ENCODE measurements around the gene FAM78A.
A peak's percentile ranks its signal among the peaks of the same experiment; 100 is the strongest.
"Not testable (repeated sequence)": the region's sequence is repeated elsewhere in the genome, so short reads cannot be mapped to it uniquely, and the experiment has no call there.

FAM78A gene

DNA sequence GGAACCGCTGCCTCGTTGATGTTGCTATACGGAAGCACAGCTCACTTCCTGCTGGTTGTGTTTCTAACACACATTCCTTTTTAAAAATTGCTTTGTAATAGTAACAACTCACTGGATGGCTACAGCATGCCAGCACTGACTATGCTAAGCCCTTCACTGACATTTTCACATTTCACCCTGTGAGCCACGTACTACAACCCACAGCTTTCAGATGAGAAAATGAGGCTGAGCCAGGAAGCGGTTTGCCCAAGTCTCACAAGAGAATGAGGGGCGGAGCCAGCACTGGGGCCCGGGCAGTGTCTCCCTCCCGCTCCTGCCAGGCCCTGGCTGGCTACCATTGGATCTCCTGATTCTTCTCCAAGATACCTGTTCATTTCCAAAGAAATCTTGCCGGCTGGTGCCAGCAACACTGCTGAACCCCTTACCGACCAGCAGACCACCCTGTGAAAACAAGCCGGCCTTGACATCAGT is 38.3 kb downstream of the FAM78A start:
- peak; percentile 82 for DNase-seq (ENCODE audit: low read depth)

DNA sequence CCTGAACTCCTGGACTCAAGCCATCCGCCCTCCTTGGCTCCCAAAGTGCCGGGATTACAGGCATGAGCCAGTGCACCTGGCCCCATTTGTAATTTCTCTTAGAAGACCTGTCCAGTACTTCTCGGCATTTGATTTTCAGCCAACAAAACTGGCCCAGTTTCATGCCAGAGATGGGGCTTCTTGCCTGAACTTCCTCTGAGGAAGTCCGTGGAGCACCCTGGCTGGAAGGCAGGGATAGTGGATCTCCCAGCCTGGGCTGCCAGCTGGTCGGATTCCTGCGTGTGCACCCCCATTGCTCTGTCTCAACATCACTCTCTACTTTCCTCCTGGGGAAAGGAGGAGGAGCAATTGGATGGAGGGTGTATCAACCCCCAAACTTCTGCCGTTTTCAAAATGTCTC is 39.0 kb downstream of the FAM78A start:
- DNase-seq (ENCODE audit: low read depth), result no peak

DNA sequence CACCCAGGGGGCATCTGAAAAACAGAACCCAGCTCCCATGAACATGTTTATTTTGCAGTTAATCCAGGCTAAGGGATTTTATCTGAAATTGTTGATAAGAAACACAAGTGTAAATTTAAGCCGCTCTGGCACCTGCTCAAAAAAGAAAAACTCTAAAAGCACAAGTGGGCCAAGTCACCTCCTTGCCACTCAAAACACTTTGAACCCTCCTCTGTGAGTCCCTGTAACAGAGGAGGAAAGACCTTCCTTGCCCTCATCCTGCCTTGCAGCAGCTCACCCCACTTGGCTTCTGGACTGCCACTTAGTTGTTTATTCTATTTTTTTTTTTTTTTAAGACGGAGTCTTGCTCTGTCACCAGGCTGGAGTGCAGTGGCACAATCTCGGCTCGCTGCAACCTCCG is 39.5 kb downstream of the FAM78A start:
- DNase-seq (ENCODE audit: low read depth), result no peak

DNA sequence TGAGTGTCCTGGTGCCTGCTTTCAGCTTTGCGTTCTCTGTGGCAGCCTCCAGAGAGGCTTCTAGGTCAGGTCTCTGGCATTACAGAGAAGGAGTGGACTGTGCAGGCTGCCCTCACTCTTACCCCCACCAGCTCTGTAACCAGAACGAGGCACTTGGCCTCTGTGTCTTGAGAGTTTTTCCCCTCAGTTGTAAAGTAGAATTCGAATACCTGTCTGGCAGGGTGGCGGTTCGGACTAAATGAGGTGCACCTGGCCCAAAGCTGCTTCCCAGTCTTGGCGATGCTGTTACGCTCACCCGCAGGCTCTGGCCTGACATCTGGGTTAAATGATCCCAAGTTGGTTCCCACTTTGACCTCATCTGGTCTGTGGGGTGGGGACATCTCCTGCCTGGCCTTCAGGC is 40.1 kb downstream of the FAM78A start:
- no peak for DNase-seq (ENCODE audit: low read depth)

DNA sequence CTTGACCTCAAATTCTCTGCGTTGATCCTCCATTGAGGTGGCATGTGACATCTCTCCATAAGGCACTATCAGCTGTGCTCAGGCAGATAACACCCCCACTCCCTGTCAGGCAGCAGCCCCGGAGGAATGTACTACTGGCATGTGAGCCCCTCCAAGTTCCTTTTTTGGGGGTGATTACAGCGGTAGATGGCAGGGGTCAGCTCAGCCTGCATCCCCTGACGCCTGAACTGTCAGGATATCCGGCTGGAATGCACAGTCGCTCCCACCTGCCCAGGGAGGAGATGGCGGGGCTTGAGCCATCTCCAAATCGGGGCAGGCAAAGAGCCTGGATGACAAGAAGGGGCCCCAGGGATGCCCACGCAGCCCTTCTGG is 40.8 kb downstream of the FAM78A start:
- DNase-seq (ENCODE audit: low read depth), result no peak

DNA sequence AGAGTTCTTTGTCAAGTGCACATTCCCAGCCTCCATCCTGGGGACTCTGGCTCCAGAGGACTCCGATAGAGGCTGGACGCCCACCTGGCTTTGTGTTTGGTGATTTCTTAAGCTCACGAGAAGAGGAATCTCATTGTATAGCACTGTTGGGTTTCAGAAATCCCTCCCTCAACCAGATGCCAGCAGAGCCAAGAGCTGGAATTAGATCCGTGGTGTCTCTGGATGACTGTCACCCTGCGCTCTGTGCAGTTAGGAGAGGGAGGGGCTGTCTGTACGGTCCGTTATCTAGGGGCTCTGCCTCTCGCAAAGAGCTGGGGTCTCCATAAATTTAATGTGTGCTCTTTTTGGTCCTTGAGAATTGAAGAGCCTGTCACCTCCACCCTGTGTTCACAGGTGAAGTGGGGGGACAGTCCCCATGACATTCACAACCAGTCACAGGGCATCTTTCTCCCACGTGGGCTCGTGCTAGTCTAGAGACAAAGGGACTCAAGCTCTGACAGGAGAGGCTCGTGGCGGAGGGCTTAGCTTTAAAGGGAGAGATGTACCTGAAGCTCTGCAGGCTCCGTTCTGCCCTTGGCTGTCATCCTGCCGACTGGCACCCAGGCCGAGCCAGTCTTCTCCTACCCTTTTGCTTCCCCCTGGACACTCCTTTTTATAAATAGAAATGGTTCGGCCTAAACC is 41.4 kb downstream of the FAM78A start:
- no peak for DNase-seq (ENCODE audit: low read depth)

DNA sequence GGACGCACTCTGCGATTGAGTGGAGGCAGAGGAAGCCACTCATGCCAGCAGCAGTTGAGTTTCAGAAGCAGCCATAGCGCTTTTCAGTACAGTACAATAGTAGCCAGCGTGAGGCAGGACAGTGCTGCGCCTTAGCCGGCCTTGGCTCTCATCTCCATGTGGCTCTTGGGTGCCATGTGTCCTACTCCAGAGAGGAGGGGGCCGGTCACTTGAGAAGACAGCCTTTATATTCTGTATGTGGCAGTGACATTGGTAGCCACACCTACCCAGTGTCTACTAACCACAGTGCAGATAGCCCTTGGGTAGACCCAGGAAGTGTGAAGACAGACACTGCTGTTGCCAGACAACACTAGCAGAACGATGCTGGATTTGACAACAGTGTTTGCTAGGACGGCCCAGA is 42.3 kb downstream of the FAM78A start:
- no peak for DNase-seq (ENCODE audit: low read depth)

DNA sequence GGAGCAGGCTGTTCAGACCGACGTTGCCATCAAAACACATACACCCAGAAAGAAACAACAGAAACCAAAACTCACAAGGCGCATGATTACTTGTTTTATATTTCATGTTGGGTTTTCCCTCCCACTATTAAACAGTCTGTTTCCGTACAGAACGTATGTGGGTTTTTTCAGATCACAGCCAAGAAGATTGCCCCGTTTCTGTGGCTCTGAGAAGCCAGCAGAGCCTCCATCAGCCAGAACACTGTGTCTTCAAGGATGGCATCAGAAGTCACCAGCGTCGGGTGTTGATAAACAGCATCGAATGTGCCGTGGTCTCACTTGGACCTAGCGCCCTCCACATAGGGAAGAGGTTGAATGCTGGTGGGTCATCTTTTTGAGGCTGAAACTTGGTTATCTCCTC is 42.8 kb downstream of the FAM78A start:
- DNase-seq (ENCODE audit: low read depth), result no peak

DNA sequence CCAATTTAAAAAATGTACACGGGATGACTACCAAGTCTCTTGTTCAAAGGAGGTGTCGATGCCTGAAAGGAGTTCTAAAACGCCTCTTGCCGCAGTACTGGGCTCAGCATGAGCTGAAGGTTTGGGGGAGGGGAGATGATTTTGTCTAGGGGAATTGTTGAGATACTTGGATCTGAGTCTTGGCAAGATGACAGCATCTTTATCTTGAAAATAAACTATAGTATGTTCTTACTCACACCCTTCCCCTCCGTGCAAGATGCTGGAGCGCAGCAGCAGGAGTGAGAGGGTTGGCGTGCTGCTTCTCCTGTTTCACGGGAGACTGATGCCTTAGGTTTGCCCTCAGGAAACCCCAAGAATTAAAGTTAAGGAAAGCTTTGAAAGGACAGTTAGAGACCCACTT is 47.3 kb downstream of the FAM78A start:
- DNase-seq (ENCODE audit: low read depth), result no peak

DNA sequence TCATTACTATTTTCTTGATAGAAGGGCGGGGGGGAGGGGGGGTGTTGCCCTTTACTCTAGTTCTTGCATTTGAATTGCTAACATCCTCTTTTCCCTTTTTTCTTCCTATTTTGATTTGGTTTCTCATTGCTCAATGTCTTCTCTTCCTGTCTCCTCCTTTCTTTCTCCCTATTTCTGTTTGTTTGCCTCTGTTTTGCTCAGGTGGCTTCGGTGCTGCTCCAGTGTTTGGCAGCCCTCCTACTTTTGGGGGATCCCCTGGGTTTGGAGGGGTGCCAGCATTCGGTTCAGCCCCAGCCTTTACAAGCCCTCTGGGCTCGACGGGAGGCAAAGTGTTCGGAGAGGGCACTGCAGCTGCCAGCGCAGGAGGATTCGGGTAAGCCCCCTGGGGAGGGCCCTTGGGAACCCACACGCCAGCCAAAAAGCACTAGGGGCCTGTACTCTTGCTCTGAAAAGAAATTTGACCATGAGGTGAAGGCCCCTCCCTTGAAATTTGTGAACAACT is 48.3 kb downstream of the FAM78A start:
- DNase-seq (ENCODE audit: low read depth), result no peak

DNA sequence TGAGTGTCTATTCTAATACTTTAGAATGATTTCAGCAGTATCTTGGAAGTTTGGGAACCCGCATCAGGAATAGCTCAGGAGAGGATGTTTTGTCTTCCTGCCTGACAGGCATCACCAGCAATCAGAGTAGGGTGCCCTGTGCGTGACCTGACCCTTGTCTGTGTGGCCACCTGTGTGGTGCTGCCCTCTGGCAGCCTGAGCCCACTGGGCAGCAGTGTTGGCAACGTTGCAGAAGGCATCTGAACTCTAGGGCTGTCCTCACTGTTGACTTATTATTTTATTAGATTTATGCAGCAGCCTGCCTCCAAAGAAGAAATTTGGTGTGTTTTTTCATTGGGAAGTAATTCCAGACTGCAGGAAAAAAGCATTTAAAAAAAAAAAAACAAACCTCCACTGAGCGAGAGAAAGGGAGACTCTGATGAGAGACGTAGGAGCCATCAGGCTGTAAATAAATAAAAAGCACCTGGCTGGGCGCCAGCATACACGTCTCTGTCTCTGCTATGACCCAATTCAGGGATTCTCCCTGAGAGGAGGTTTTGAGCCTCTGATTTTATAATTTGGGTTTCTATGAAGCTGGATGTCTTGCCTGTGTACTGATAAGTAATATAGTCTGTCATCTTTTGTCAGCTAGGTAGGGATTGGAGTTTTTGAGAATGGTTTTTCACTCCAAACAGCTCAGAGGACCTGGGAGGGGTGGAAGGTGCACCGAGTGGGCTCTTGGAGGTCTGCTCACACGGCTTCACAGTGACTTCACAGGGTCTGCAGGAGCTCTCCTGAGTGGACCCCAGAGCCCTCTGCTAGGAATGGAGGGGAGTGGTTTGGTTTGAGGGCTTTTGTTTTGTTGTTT is 49.0 kb downstream of the FAM78A start:
- DNase-seq (ENCODE audit: low read depth), result no peak

DNA sequence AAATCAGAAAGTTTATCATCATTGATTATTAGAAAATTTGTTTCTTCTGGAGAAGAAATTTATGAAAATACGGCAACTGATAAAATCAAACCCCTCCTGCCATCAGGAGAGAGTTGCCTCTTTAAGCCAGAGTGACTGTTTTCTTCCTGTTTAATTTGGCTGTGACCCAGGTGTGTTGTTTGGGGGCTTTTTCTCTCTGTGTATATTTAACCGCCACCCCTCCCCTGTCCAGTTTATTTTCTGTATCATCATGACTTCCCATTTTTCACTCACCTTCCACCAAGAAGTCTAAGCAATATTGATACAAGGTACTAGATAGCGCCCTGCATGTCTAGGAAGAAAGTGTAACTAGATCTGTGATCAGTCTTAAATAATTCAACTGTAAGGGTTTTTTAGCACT is 50.1 kb downstream of the FAM78A start:
- no peak for DNase-seq (ENCODE audit: low read depth)

DNA sequence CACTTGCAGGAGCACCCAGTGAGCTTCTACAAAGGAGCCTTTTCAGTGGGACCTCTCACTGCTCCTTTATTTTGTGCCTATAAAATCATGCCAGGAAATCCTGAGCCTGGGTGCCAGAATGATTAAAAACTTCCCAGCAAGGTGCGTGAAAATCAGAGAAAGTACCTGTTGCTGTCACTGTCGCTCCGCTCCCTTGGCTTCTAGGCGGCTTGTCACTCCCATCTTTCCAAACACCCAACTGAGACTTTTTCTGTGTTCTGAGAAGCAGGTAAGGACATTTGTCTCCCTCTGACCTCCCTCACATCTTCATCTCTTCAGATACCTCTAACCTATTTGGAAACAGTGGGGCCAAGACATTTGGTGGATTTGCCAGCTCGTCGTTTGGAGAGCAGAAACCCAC is 53.9 kb downstream of the FAM78A start:
- no peak for DNase-seq (ENCODE audit: low read depth)

DNA sequence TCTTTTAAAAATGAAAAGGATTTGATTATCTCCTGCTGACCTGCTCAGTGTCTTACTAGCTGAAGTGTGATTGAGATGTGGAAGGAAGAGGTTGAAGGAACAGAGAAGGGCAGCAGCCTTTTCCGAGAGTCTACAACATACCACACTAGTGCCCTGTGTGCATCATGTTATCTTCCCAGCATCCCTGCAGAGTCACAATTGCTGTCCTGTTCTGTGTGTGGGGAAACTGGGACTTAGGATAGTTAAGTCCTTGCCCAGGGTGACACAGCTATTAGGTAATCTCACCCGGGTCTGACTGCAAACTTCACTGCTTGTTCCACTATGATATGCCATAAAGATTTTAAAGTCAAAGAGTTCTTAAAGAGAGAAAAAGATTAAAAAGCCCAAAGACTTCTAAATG is 55.8 kb downstream of the FAM78A start:
- DNase-seq (ENCODE audit: low read depth), result no peak

DNA sequence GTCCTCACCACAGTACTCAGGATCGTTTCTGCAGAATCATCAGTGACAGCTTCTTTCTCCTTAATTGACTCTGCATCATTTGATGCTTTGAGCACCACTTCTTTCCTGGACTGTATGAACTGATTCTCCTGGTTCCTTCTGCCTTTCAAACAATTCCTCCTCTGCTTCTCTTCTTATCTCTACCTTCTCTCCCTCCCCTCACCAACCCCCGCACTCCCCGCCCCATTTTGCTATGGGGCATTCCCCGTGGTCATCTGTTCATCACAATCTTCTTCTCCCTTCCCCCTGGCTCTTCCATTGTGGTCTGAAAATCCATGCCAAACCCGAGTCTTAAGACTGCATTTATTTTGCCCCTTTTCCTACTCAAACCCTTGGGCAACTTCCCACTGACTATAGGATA is 57.9 kb downstream of the FAM78A start:
- DNase-seq (ENCODE audit: low read depth), result no peak

DNA sequence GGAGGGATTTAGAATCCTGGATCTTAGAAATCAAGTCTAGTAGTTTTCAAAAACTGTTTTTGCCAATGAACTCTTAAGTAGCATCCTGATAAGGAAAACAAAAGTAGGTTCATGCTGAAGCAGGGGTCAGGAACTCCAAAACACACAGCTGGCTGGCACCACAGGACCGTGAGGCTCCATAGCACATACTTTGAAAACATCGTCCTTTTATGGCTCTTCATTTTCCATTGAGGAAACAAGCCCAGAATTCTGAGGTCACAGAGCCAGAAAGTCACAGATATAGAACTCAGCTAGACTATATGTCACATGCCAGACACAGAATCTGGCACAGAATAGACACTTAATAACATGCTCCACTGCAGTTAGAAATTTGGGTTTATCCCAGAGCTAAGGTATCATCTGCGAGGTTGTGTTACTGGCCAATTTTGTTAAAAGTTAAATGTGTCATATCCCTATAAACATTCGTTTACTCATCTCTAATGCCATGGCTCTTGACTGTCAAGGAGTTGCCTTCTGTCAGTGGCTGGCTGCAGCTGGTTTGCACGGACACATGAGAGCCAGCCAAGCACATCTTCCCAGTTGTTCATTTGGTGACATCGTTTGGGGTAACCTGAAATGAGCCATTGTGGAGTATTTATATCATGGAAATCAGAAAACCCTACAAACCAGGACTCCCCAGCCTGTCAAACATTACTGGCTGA is 58.8 kb downstream of the FAM78A start:
- DNase-seq (ENCODE audit: low read depth), result no peak

DNA sequence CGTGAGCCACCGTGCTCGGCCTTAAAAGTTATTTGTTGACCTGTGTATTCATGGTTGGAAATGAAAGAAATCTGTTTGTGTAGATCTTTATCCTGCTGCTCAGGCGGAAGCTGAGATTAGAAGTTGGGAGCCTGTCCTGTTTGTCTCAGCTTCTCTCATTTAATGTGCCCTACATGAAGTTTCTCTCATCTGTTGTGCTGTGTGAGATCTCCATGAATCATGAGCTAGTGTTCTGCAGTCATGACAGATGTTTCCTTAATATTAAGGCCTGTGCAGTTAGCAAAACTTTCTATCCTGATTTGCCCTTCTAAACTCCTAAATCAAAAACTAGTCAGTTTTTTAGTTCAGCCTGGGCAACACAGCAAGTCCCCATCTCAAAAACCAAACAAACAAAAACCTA is 59.5 kb downstream of the FAM78A start:
- DNase-seq (ENCODE audit: low read depth), result no peak

DNA sequence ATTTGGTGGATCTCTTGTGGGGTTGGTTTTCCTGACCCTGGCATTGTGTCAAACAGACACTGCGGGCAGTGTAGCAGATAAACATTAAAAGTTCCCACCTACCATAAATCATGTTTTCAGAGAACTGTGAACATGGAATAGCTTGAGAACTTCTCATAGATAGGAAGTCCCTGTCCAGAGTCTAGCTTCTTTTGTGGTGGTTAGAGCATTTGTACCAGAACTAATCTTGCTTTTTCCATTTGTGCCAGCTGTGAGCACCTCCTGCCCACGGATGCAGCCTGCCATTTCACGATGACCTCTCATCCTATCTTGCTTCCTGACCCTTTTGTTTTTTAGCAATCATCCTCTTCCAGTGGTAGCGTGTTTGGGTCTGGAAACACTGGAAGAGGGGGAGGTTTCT is 61.4 kb downstream of the FAM78A start:
- DNase-seq (ENCODE audit: low read depth), result no peak

DNA sequence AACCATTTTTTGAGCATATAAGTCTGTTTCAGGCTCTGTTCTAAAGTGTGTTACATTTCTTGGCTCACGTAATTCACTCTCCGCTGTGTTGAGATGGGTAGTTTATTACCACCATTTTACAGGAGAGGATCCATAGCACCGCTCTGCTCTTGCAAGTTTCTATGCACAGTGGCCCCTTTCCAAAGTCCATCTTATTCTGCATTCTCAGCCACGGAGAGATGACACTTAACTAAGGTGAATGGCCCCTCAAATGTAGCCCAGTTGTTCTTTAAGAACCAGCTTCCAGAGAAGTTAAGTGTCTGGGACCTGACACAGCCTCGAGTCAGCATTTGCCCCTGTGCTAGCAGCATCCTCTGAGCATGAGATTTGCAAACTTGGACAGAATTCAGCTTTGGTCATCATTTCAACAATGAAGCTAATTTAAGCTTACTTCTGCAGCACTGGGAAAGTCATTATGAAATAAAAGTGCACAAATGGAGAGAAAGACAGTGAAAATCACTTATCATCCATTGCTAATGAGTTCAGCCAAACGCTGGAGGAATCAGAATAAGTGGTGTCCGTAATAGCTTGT is 61.9 kb downstream of the FAM78A start:
- no peak for DNase-seq (ENCODE audit: low read depth)

DNA sequence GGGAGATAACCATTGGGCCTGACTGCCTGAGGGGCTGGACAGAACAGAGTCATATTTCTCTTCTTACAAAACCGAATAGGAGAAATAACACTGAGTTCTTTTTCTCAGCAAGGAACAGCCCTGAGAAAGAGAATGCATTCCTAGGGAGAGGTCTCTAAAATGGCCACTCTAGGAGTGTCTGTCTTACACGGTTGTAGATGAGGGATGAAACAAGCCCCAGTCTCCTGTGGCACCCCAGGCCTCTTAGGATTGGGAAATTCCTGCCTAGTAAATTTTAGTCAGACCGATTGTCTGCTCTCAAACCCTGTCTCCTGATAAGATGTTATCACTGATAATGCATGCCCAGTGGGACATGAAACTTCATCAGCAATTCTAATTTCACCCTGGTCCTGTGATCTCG is 64.4 kb downstream of the FAM78A start:
- not testable (repeated sequence) for DNase-seq (ENCODE audit: low read depth)
